H1 (cell line): ENCODE measurements around the gene KIAA1614. TPM values are rescaled to one million over a fixed set of nuclear protein-coding genes. Genes with fewer than 3 reads are reported as not detected.

Source experiments
- CTCF ChIA-PET: fragments of 300-600 bp; sonication (Branson Sonifier 250); formaldehyde crosslinking; loops from one replicate; lab custom pipeline; 2021; ENCODE audit not compliant: partially characterized antibody; lab: Charles Lee
- POLR2A ChIA-PET: fragments of 300-600 bp; sonication (Branson Sonifier 250); formaldehyde crosslinking; loops from one replicate; lab custom pipeline; 2021; ENCODE audit warnings: inconsistent platforms; ENCODE audit not compliant: partially characterized antibody; lab: Charles Lee
- DNase-seq, 2 experiments: peaks; one replicate each; pipeline versions ENCODE4 v3.0.0 to v3.0.0-alpha.2; 2010 to 2022; ENCODE audit warnings: low spot score in 2 of 2, low read depth in 1 of 2, mixed read lengths in 1 of 2
- FAIRE-seq: peaks from 2 replicates; lab custom pipeline; 2011; peaks lifted over from hg19 to GRCh38; lab: Jason Lieb, UNC
- H2AFZ ChIP-seq: 2 replicates; pipeline ENCODE4 v1.8.1; 2012; ENCODE audit warnings: low read length, inconsistent platforms
- H2AK5ac ChIP-seq: 2 replicates; pipeline ENCODE4 v1.6.1; 2013; ENCODE audit warnings: low read depth, low read length
- H2BK120ac ChIP-seq: replicated peaks from 2 replicates; pipeline ENCODE3; 2013; ENCODE audit warnings: low read depth, low read length, inconsistent platforms
- H2BK12ac ChIP-seq: 2 replicates; pipeline ENCODE4 v1.6.1; 2013; ENCODE audit warnings: low read depth, low read length
- H2BK15ac ChIP-seq: 2 replicates; pipeline ENCODE4 v1.6.1; 2013; ENCODE audit warnings: low read length
- H2BK20ac ChIP-seq: 2 replicates; pipeline ENCODE4 v1.6.1; 2013; ENCODE audit warnings: low read length
- H2BK5ac ChIP-seq: 2 replicates; pipeline ENCODE4 v1.6.1; 2013; ENCODE audit warnings: low read depth, low read length
- H3K14ac ChIP-seq: 2 replicates; pipeline ENCODE4 v1.6.1; 2013; ENCODE audit warnings: inconsistent platforms; ENCODE audit not compliant: insufficient read length
- H3K18ac ChIP-seq: 2 replicates; pipeline ENCODE4 v1.6.1; 2013; ENCODE audit warnings: low read length; ENCODE audit errors: extremely low read depth
- H3K23ac ChIP-seq: 2 replicates; pipeline ENCODE4 v1.6.1; 2013; ENCODE audit warnings: inconsistent platforms; ENCODE audit not compliant: insufficient read length
- H3K23me2 ChIP-seq: 2 replicates; pipeline ENCODE4 v1.6.1; 2013; ENCODE audit warnings: low read depth, low read length
- H3K27ac ChIP-seq: 2 replicates; pipeline ENCODE4 v1.6.1; 2011; ENCODE audit warnings: low read depth, low read length, inconsistent platforms
- H3K27me3 ChIP-seq, 4 experiments: replicated peaks in 1 of 4; 1 replicate in 1 of 4; 2 replicates in 3 of 4; pipeline versions ENCODE4 v1.6.1 to v1.8.1; 2011 to 2013; ENCODE audit warnings: low read length in 3 of 4, mild to moderate bottlenecking in 3 of 4, inconsistent platforms in 2 of 4, mixed read lengths in 2 of 4, moderate library complexity in 1 of 4; ENCODE audit not compliant: control insufficient read depth in 3 of 4, insufficient read depth in 3 of 4; ENCODE audit errors: extremely low read depth in 1 of 4
- H3K36me3 ChIP-seq, 4 experiments: 2 replicates each; pipeline versions ENCODE4 v1.6.1 to v1.8.1; 2011 to 2013; ENCODE audit warnings: mild to moderate bottlenecking in 4 of 4, low read length in 3 of 4, moderate library complexity in 2 of 4, control low read depth in 1 of 4, inconsistent platforms in 1 of 4; ENCODE audit not compliant: insufficient read depth in 4 of 4, control insufficient read depth in 2 of 4
- H3K4ac ChIP-seq: replicated peaks from 2 replicates; pipeline ENCODE3; 2013; ENCODE audit warnings: low read length, low read depth, mixed read lengths, inconsistent platforms; ENCODE audit not compliant: insufficient read length
- H3K4me1 ChIP-seq, 4 experiments: replicated peaks in 1 of 4; 1 replicate in 1 of 4; 2 replicates in 3 of 4; pipeline versions ENCODE4 v1.6.1 to v1.8.1; 2011 to 2013; ENCODE audit warnings: low read length in 3 of 4, inconsistent platforms in 2 of 4, mixed read lengths in 1 of 4; ENCODE audit not compliant: insufficient read depth in 4 of 4, control insufficient read depth in 3 of 4
- H3K4me2 ChIP-seq, 2 experiments: 2 replicates each; pipeline versions ENCODE4 v1.6.1 to v1.8.1; 2011 to 2013; ENCODE audit warnings: low read depth in 2 of 2, low read length in 2 of 2, control low read depth in 1 of 2, inconsistent platforms in 1 of 2, mild to moderate bottlenecking in 1 of 2; ENCODE audit not compliant: insufficient read depth in 1 of 2
- H3K4me3 ChIP-seq, 4 experiments: fragments of 200-600, 300-600 bp in 1 of 4; sonication (generic), shearing (Covaris generic), sonication (Bioruptor Twin) in 1 of 4; 2 replicates each; pipeline versions ENCODE4 v1.5.1 to v1.8.1; 2011 to 2016; ENCODE audit warnings: low read length in 4 of 4, low read depth in 3 of 4, control low read depth in 2 of 4, inconsistent platforms in 2 of 4, mild to moderate bottlenecking in 2 of 4, mixed read lengths in 1 of 4, moderate library complexity in 1 of 4; ENCODE audit not compliant: insufficient read depth in 2 of 4; ENCODE audit errors: extremely low read depth in 1 of 4
- H3K56ac ChIP-seq: replicated peaks from 2 replicates; pipeline ENCODE3; 2013; ENCODE audit warnings: low read depth, mild to moderate bottlenecking, mixed read lengths, low read length, inconsistent platforms; ENCODE audit not compliant: insufficient read length
- H3K79me1 ChIP-seq: 2 replicates; pipeline ENCODE4 v1.6.1; 2013; ENCODE audit warnings: low read depth, low read length, control low read depth
- H3K79me2 ChIP-seq, 2 experiments: 2 replicates each; pipeline versions ENCODE4 v1.6.1 to v1.8.1; 2012 to 2013; ENCODE audit warnings: low read length in 2 of 2, mild to moderate bottlenecking in 2 of 2, inconsistent platforms in 1 of 2; ENCODE audit not compliant: insufficient read depth in 2 of 2, control insufficient read depth in 1 of 2
- H3K9ac ChIP-seq, 4 experiments: replicated peaks in 1 of 4; 1 replicate in 1 of 4; 2 replicates in 3 of 4; pipeline versions ENCODE4 v1.6.1 to v1.8.1; 2011 to 2013; ENCODE audit warnings: low read depth in 3 of 4, low read length in 3 of 4, control low read depth in 2 of 4, mild to moderate bottlenecking in 2 of 4, moderate library complexity in 2 of 4, inconsistent platforms in 1 of 4; ENCODE audit errors: extremely low read depth in 1 of 4
- H3K9me3 ChIP-seq, 2 experiments: 2 replicates each; pipeline versions ENCODE4 v1.6.1 to v1.8.1; 2012 to 2013; ENCODE audit warnings: mild to moderate bottlenecking in 2 of 2, moderate library complexity in 2 of 2, control low read depth in 1 of 2, inconsistent platforms in 1 of 2, low read depth in 1 of 2, low read length in 1 of 2, mixed read lengths in 1 of 2; ENCODE audit not compliant: insufficient read depth in 2 of 2
- H4K20me1 ChIP-seq, 2 experiments: replicated peaks in 1 of 2; 2 replicates each; pipeline versions ENCODE3 to v1.8.1; 2011 to 2013; ENCODE audit warnings: inconsistent platforms in 2 of 2, low read length in 2 of 2, mild to moderate bottlenecking in 1 of 2; ENCODE audit not compliant: insufficient read depth in 2 of 2, control insufficient read depth in 1 of 2
- H4K5ac ChIP-seq: 2 replicates; pipeline ENCODE4 v1.6.1; 2013; ENCODE audit warnings: low read length, low read depth, mixed read lengths, inconsistent platforms; ENCODE audit not compliant: insufficient read length
- H4K8ac ChIP-seq: 2 replicates; pipeline ENCODE4 v1.8.0; 2013; ENCODE audit warnings: mild to moderate bottlenecking, moderate library complexity, low read length, inconsistent platforms; ENCODE audit not compliant: insufficient read depth; ENCODE audit errors: extremely low read depth
- H4K91ac ChIP-seq: replicated peaks from 2 replicates; pipeline ENCODE3; 2013; ENCODE audit warnings: low read length, mixed read lengths, inconsistent platforms; ENCODE audit not compliant: insufficient read length
- BACH1 ChIP-seq: IDR thresholded peaks from 2 replicates; pipeline ENCODE4 v1.6.1; 2012; ENCODE audit warnings: low read length, improper control_type of control experiment
- CEBPB ChIP-seq: IDR thresholded peaks from 2 replicates; pipeline ENCODE4 v1.6.1; 2012; ENCODE audit warnings: low read depth, low read length
- POLR2A ChIP-seq, 2 experiments: IDR thresholded peaks; 1 replicate in 1 of 2; 2 replicates in 1 of 2; pipeline ENCODE4 v1.6.1; 2011; ENCODE audit warnings: low read depth in 2 of 2, low read length in 2 of 2, mild to moderate bottlenecking in 2 of 2; ENCODE audit errors: control extremely low read depth in 1 of 2
- RXRA ChIP-seq: IDR thresholded peaks from 2 replicates; pipeline ENCODE4 v1.6.1; 2011; ENCODE audit warnings: low read depth, mild to moderate bottlenecking, low read length, moderate library complexity; ENCODE audit not compliant: insufficient read depth
- WGBS, 2 experiments: shearing (Covaris generic) in 1 of 2; methylation state at CpG; one replicate each; pipeline versions ENCODE4 v1.1.6 to v1.1.7; 2013 to 2015; ENCODE audit warnings: low lambda C conversion rate in 2 of 2, mixed read lengths in 2 of 2, inconsistent platforms in 1 of 2, low coverage in 1 of 2, missing lambda C conversion rate in 1 of 2; ENCODE audit not compliant: insufficient replicate concordance in 2 of 2, insufficient coverage in 1 of 2, insufficient read length in 1 of 2; ENCODE audit errors: extremely low coverage in 1 of 2, missing lambda C conversion rate in 1 of 2; 5-methylcytosine and 5-hydroxymethylcytosine counted together
- polyA plus RNA-seq, 7 experiments: library from polyadenylated mRNA; depleted of rRNA in 3 of 7; stranded (reverse) in 5 of 7; unstranded in 2 of 7; fragments of >200 nt in 5 of 7; fragments of 200-250 nt in 2 of 7; gene quantifications; 1 replicate in 5 of 7; 2 replicates in 1 of 7; 4 replicates in 1 of 7; pipeline versions ENCODE4 v1.2.1 to v1.2.3, GENCODE V29; 2011 to 2013; ENCODE audit warnings: missing spikeins in 2 of 7, mixed read lengths in 2 of 7
- total RNA-seq: library from RNA; stranded (reverse); fragmentation: NEBNext Ultra II Directional; extraction: Animal tissue kit (Norgen Biotek cat#: 25700); gene quantifications from 2 replicates; pipeline ENCODE4 v1.2.1, GENCODE V29; 2021
- TF ChIP-seq, protein P1 (sequence below): IDR thresholded peaks from 2 replicates; pipeline ENCODE4 v1.6.1; 2011; ENCODE audit warnings: low read length, improper control_type of control experiment

The KIAA1614 gene
- total and polyA plus RNA-seq, 2 of the 8 experiments (the other 6 are each of a cell fraction or from before 2014, with no cell fraction given), result 1.3 to 3.1 TPM

DNA sequence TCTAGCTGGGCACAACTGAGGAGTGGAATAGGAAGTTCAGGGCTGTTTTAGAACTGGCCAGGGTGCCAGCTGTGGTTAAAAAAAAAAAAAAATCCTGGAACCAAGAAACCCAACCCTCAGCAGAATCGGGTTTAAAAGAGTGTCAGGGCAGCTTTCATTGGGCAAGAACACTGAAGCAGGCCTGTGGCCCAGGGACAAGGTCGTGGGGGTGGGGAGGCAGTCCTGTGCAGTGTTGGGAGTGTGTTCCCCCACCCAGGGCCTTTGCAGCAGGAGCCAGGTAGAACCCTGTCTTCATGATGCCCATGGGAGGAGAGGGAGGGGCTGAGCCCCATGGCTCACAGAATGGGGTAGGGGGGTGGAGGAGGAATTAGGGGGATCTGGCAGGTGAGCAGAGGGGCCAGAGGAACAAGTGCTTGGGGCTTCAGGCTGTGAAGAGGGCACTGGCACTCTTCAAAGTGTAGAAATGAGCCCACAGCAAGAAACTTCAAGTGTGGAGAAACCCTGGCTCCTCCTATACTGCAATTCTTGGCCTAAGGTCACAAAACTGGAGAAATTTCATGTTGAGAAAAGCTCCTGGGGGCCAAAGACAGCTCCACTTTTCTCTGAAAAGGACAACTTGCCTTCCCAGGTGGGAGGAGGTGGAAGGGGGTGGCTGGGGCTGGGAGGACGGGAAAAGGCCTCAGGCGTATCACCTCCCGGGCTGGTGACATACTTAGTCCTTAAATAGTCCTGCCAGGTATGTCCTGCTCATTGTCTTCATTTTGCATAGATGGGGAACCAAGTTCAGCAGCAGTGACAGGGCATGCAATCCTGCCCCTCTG is 39.3 kb downstream of the KIAA1614 start:
- no peak overlapping the region for H4K8ac ChIP-seq
- no peaks in the 10 kb centered on the region for H3K79me2 ChIP-seq
- no peak overlapping the region for H2BK15ac ChIP-seq
- H2BK5ac ChIP-seq, result no peak overlapping the region
- no peak overlapping the region for H4K5ac ChIP-seq
- no peak overlapping the region for H3K23ac ChIP-seq
- H3K4me2 ChIP-seq, result no peak overlapping the region
- H3K27ac ChIP-seq, result no peak overlapping the region
- H3K79me1 ChIP-seq, result no peaks in the 10 kb centered on the region; the same call in 1 of the 2 replicates
- no peak overlapping the region for H2BK12ac ChIP-seq
- DNase-seq (no peak), FAIRE-seq (no peak)
- H3K14ac ChIP-seq, result no peak overlapping the region
- H3K9me3 ChIP-seq, result no peaks in the 10 kb centered on the region
- no peak overlapping the region for H4K91ac ChIP-seq
- no peak overlapping the region for H3K4me3 ChIP-seq
- peaks cover 1% of the 10 kb centered on the region in 2 experiments for H4K20me1 ChIP-seq
- H3K23me2 ChIP-seq, result no peaks in the 10 kb centered on the region
- H2BK120ac ChIP-seq, result no peak overlapping the region
- no peak overlapping the region for H3K18ac ChIP-seq
- no peak overlapping the region for H3K9ac ChIP-seq
- CTCF ChIA-PET, result interaction anchor here (0.7 to 4.7 kb wide), 4 partner anchors 28 to 190 kb away, joined by 3 to 20 read pairs (median 3); no protein-coding TSS in a partner anchor
- H3K27me3 ChIP-seq, result no peaks in the 10 kb centered on the region
- H2BK20ac ChIP-seq, result no peak overlapping the region
- H2AFZ ChIP-seq, result no peak overlapping the region
- no peak overlapping the region for H2AK5ac ChIP-seq
- no peak overlapping the region for H3K56ac ChIP-seq
- H3K4me1 ChIP-seq, result peaks cover 0 to 8% (median 7%) of the 10 kb centered on the region in 4 experiments; a peak in 4 of 7 replicates
- H3K36me3 ChIP-seq, result no peaks in the 10 kb centered on the region; a peak in 2 of 8 replicates
- TF ChIP-seq RXRA, result no peak
- TF ChIP-seq POLR2A (IDR thresholded peaks at IDR 0.05; ENCODE audit: control extremely low read depth in 1 of 2, low read depth in 2 of 2, low read length in 2 of 2), result no peak
- no peak for TF ChIP-seq BACH1
- TF ChIP-seq, protein P1, sequence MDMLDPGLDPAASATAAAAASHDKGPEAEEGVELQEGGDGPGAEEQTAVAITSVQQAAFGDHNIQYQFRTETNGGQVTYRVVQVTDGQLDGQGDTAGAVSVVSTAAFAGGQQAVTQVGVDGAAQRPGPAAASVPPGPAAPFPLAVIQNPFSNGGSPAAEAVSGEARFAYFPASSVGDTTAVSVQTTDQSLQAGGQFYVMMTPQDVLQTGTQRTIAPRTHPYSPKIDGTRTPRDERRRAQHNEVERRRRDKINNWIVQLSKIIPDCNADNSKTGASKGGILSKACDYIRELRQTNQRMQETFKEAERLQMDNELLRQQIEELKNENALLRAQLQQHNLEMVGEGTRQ, result no peak
- TF ChIP-seq CEBPB, result no peak
- 82% methylated on average over 4 of the region's 5 CpGs; no CpG with 5 or more reads in 1 of the 2 experiments for WGBS, 2 experiments
- H3K4ac ChIP-seq, result no peak overlapping the region
- POLR2A ChIA-PET, result interaction anchor here (0.7 to 2.5 kb wide), 6 partner anchors 9 to 103 kb away, joined by 3 to 7 read pairs (median 4); no protein-coding TSS in a partner anchor
